HCT116 (cell line): ENCODE results near the gene TOMM34. TPM values are rescaled to one million over a fixed set of nuclear protein-coding genes. Genes with fewer than 3 reads are reported as not detected.

Source experiments
- ATAC-seq: fragments of 200-7000 bp; cut with Tn5 transposase; 2 replicates; pipeline ENCODE4 v1.9.1; 2020; ENCODE audit warnings: mild to moderate bottlenecking, moderate library complexity
- BruUV-seq: library from RNA; stranded (reverse); fragments of 400-500 nt; replicated peaks from 2 replicates; lab custom pipeline; 2021; lab: Mats Ljungman, UMichigan
- CTCF ChIA-PET: fragments of 300-600 bp; sonication (Branson Sonifier 250); formaldehyde crosslinking; loops from one replicate; lab custom pipeline; 2021; ENCODE audit warnings: antibody characterized with exemption; lab: Charles Lee
- POLR2A ChIA-PET: fragments of 300-600, 350-600 bp; sonication (Branson Sonifier 250); formaldehyde crosslinking; loops from one replicate; lab custom pipeline; 2021; ENCODE audit warnings: antibody characterized with exemption; lab: Charles Lee
- RAD21 ChIA-PET, 2 experiments: fragments of 300-600 bp; sonication (Branson Sonifier 250); formaldehyde crosslinking; loops; one replicate each; lab custom pipeline; 2023; ENCODE audit warnings: low total read pairs in 2 of 2; ENCODE audit not compliant: uncharacterized antibody in 2 of 2, unreplicated experiment in 2 of 2, low non-redundant PET in 1 of 2; lab: Charles Lee
- DNase-seq: peaks from one replicate; pipeline ENCODE4 v3.0.0-alpha.2; 2010; ENCODE audit warnings: low read depth, low spot score
- H2AFZ ChIP-seq: fragments of 200-600 bp; shearing (Covaris generic), sonication (generic); 2 replicates; pipeline ENCODE4 v1.6.1; 2017; ENCODE audit warnings: low read depth, mixed run types, mixed read lengths, antibody characterized with exemption, low read length; ENCODE audit not compliant: poor library complexity, severe bottlenecking
- H3K27ac ChIP-seq: 2 replicates; pipeline ENCODE4 v1.5.1; 2012; ENCODE audit warnings: low read depth, low read length
- H3K27me3 ChIP-seq: fragments of 200-600 bp; sonication (generic); 2 replicates; pipeline ENCODE4 v1.6.1; 2016; ENCODE audit warnings: mixed run types, low read length, mixed read lengths; ENCODE audit not compliant: insufficient read depth
- H3K36me3 ChIP-seq, 2 experiments: fragments of 200-500 bp in 1 of 2; fragments of 200-600 bp in 1 of 2; sonication (Bioruptor generic) in 1 of 2; sonication (generic) in 1 of 2; 2 replicates each; pipeline versions ENCODE4 v1.5.1 to v1.6.1; 2014 to 2016; ENCODE audit warnings: low read length in 2 of 2, inconsistent platforms in 1 of 2, mixed read lengths in 1 of 2, mixed run types in 1 of 2; ENCODE audit not compliant: insufficient read depth in 2 of 2, control insufficient read depth in 1 of 2
- H3K4me1 ChIP-seq, 2 experiments: fragments of 200-600 bp in 1 of 2; sonication (generic) in 1 of 2; 2 replicates each; pipeline versions ENCODE4 v1.5.1 to v1.6.1; 2012 to 2017; ENCODE audit warnings: low read length in 2 of 2, inconsistent platforms in 1 of 2, mild to moderate bottlenecking in 1 of 2, mixed read lengths in 1 of 2, mixed run types in 1 of 2, moderate library complexity in 1 of 2; ENCODE audit not compliant: insufficient read depth in 2 of 2, control insufficient read depth in 1 of 2
- H3K4me2 ChIP-seq: fragments of 200-600 bp; sonication (generic); 2 replicates; pipeline ENCODE4 v1.6.1; 2017; ENCODE audit warnings: mixed run types, low read length, mixed read lengths
- H3K4me3 ChIP-seq, 2 experiments: fragments of 200-600 bp in 1 of 2; sonication (generic) in 1 of 2; replicated peaks in 1 of 2; 2 replicates each; pipeline ENCODE4 v1.5.1; 2011 to 2016; ENCODE audit warnings: low read length in 2 of 2, control low read depth in 1 of 2, low read depth in 1 of 2, mild to moderate bottlenecking in 1 of 2, mixed read lengths in 1 of 2, mixed run types in 1 of 2
- H3K79me2 ChIP-seq: fragments of 200-600 bp; sonication (generic); 2 replicates; pipeline ENCODE4 v1.6.1; 2017; ENCODE audit warnings: mild to moderate bottlenecking, mixed run types, low read length, moderate library complexity, mixed read lengths; ENCODE audit not compliant: insufficient read depth
- H3K9ac ChIP-seq: fragments of 200-600 bp; sonication (generic); 2 replicates; pipeline ENCODE4 v1.6.1; 2016; ENCODE audit warnings: low read length, mixed read lengths
- H3K9me2 ChIP-seq: fragments of 200-600 bp; sonication (generic), shearing (Covaris generic); 2 replicates; pipeline ENCODE4 v1.6.1; 2017; ENCODE audit warnings: mixed run types, mild to moderate bottlenecking, moderate library complexity; ENCODE audit not compliant: insufficient read depth
- H3K9me3 ChIP-seq, 2 experiments: fragments of 200-500 bp in 1 of 2; fragments of 200-600 bp in 1 of 2; sonication (Bioruptor generic) in 1 of 2; sonication (generic) in 1 of 2; 2 replicates each; pipeline ENCODE4 v1.6.1; 2014 to 2017; ENCODE audit warnings: low read length in 2 of 2, mixed read lengths in 2 of 2, inconsistent platforms in 1 of 2, low read depth in 1 of 2, mild to moderate bottlenecking in 1 of 2, mixed run types in 1 of 2, moderate library complexity in 1 of 2; ENCODE audit not compliant: control insufficient read depth in 1 of 2, insufficient read depth in 1 of 2
- H4K20me1 ChIP-seq: fragments of 200-600 bp; sonication (generic), shearing (Covaris generic); 2 replicates; pipeline ENCODE4 v1.6.1; 2017; ENCODE audit warnings: mixed run types, mild to moderate bottlenecking, moderate library complexity; ENCODE audit not compliant: insufficient read depth
- ATF3 ChIP-seq: IDR thresholded peaks from 2 replicates; pipeline ENCODE4 v1.6.1; 2012
- CEBPB ChIP-seq: IDR thresholded peaks from 2 replicates; pipeline ENCODE4 v1.6.1; 2012; ENCODE audit warnings: low read depth
- POLR2A ChIP-seq: IDR thresholded peaks from 2 replicates; pipeline ENCODE4 v1.7.0; 2011; ENCODE audit warnings: borderline replicate concordance; ENCODE audit not compliant: insufficient read depth, insufficient read length; ENCODE audit errors: extremely low read depth
- REST ChIP-seq: IDR thresholded peaks from 2 replicates; pipeline ENCODE4 v1.6.1; 2012; ENCODE audit warnings: low read depth
- SP1 ChIP-seq: IDR thresholded peaks from 2 replicates; pipeline ENCODE4 v1.6.1; 2012; ENCODE audit warnings: low read depth
- YY1 ChIP-seq: IDR thresholded peaks from 2 replicates; pipeline ENCODE4 v1.6.1; 2011; ENCODE audit warnings: low read length, low read depth, moderate library complexity, mild to moderate bottlenecking; ENCODE audit not compliant: insufficient replicate concordance; ENCODE audit errors: extremely low read depth
- intact Hi-C: fragments of 100-400 bp; cut with micrococcal nuclease; formaldehyde crosslinking; loops from 2 replicates; pipeline ENCODE4 v1.10.0; 2022
- total RNA-seq: library from RNA; stranded (reverse); gene quantifications from one replicate; pipeline ENCODE4 v1.2.1, GENCODE V29; 2021; ENCODE audit not compliant: unreplicated experiment

Gene TOMM34
- total RNA-seq, 1 experiment from 2014 or later: 51.7 TPM

DNA sequence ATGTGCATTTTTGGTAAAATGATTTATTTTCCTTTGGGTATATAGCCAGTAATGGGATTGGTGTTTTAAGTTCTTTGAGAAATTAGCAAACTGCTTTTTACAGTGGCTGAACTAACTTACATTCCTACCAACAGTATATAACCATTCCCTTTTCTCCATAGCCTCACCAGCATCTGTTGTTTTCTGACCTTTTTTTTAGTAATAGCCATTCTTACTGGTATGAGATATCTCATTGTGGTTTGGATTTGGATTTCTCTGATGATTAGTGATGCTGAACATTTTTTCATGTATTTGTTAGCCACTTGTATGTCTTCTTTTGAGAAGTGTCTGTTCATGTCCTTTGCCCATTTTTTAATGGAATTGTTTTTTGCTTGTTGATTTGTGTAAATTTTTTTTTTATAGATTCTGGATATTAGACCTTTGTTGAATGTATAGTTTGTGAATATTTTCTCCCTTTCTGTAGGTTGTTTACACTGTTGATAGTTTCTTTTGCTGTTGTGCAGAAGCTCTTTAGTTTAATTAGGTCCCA lies 48.4 kb upstream of the TOMM34 start:
- H3K9me3 ChIP-seq: no peaks in the 10 kb centered on the region
- ChIA-PET CTCF (no interaction called here), RAD21 (no interaction called here), POLR2A (no interaction called here)
- H2AFZ ChIP-seq: no peak overlapping the region
- TF ChIP-seq POLR2A (no peak), SP1 (no peak), YY1 (no peak), REST (no peak), CEBPB (no peak), ATF3 (no peak)
- peaks cover 13 to 18% of the 10 kb centered on the region in 2 experiments for H3K4me1 ChIP-seq
- no peak for DNase-seq
- no peak overlapping the region for H3K4me3 ChIP-seq
- H3K79me2 ChIP-seq: peaks cover 23% of the 10 kb centered on the region
- H3K4me2 ChIP-seq: no peak overlapping the region
- intact Hi-C loops: no loop called here
- no peaks in the 10 kb centered on the region for H3K27me3 ChIP-seq
- no peaks in the 10 kb centered on the region for H4K20me1 ChIP-seq
- no peak for ATAC-seq
- H3K27ac ChIP-seq: no peak overlapping the region
- H3K9ac ChIP-seq: no peak overlapping the region
- H3K36me3 ChIP-seq: peaks cover 6% of the 10 kb centered on the region in 2 experiments; a peak in 2 of 4 replicates
- no peaks in the 10 kb centered on the region for H3K9me2 ChIP-seq
- no TSS peak for BruUV-seq
